ENCODE measurements around the gene JADE1. TPM values are rescaled to one million over a fixed set of nuclear protein-coding genes. Genes with fewer than 3 reads are reported as not detected.

The JADE1 gene
- total and polyA plus RNA-seq, 4 donors = 5.0 to 17.6 (median 10.5) TPM

DNA sequence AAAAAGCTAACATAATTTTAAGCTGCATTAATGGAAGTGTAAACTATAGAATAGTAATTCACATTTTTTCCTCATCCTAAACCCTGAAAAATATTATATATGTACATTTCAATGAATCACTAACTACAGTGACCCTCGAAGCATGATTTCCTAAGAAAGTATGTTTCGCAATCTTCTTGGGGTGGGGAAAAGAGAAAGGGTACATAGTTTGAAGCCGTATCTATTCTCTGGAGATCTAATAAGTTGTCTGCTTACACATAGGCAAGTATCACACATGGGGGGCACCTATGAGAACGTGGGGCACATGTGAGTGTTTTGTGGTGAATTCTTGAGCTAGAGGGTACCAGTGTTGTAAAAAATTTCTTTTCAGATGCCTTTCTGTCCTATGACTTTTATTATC lies 71.2 kb downstream of the JADE1 start:
- no peak for DNase-seq (ENCODE audit: low spot score)
- H3K4me3 ChIP-seq (ENCODE audit: low read depth in 1 of 3, low read length in 3 of 3) = no peak overlapping the region
- H3K4me1 ChIP-seq (ENCODE audit: control insufficient read depth in 4 of 4, insufficient read depth in 4 of 4, low read length in 3 of 4) = no peaks in the 10 kb centered on the region

GRCh38 chr4:128904821-128905220 lies 95.3 kb downstream of the JADE1 start:
- no peak overlapping the region for H3K9ac ChIP-seq (ENCODE audit: low read depth in 1 of 2, low read length in 2 of 2)
- H3K36me3 ChIP-seq (ENCODE audit: control insufficient read depth in 4 of 4, insufficient read depth in 3 of 4, low read depth in 1 of 4, low read length in 3 of 4) = no peaks in the 10 kb centered on the region
- H3K27ac ChIP-seq (ENCODE audit: low read depth in 1 of 2, low read length in 2 of 2) = no peak overlapping the region
- no peaks in the 10 kb centered on the region for H3K9me3 ChIP-seq (ENCODE audit: control insufficient read depth in 4 of 4, low read length in 3 of 4)
- H3K4me3 ChIP-seq (ENCODE audit: low read depth in 1 of 3, low read length in 3 of 3) = no peak overlapping the region
- H3K27me3 ChIP-seq (ENCODE audit: control insufficient read depth in 4 of 4, insufficient read depth in 4 of 4, low read length in 3 of 4) = no peaks in the 10 kb centered on the region
- H3K4me1 ChIP-seq (ENCODE audit: control insufficient read depth in 4 of 4, insufficient read depth in 4 of 4, low read length in 3 of 4) = no peaks in the 10 kb centered on the region
- 90% methylated on average over 3 of the region's 3 CpGs for WGBS
- no peak for DNase-seq (ENCODE audit: low spot score)
- TF ChIP-seq HNF4G (IDR thresholded peaks at IDR 0.05) (no peak), TAF1 (conservative IDR thresholded peaks at IDR 0.05) (no peak), SP1 (IDR thresholded peaks at IDR 0.05) (no peak), NR2F2 (IDR thresholded peaks at IDR 0.05) (no peak), FOXA1 (IDR thresholded peaks at IDR 0.05) (no peak), ATF3 (IDR thresholded peaks at IDR 0.05) (no peak), JUND (IDR thresholded peaks at IDR 0.05) (no peak), GABPA (IDR thresholded peaks at IDR 0.05 in 1 of 2, conservative IDR thresholded peaks at IDR 0.05 in 1 of 2) (no peak), FOXA2 (IDR thresholded peaks at IDR 0.05) (no peak), YY1 (IDR thresholded peaks at IDR 0.05) (no peak), EGR1 (IDR thresholded peaks at IDR 0.05; ENCODE audit: low read depth in 2 of 2) (no peak), RAD21 (IDR thresholded peaks at IDR 0.05) (no peak)
- TF ChIP-seq, protein P1, sequence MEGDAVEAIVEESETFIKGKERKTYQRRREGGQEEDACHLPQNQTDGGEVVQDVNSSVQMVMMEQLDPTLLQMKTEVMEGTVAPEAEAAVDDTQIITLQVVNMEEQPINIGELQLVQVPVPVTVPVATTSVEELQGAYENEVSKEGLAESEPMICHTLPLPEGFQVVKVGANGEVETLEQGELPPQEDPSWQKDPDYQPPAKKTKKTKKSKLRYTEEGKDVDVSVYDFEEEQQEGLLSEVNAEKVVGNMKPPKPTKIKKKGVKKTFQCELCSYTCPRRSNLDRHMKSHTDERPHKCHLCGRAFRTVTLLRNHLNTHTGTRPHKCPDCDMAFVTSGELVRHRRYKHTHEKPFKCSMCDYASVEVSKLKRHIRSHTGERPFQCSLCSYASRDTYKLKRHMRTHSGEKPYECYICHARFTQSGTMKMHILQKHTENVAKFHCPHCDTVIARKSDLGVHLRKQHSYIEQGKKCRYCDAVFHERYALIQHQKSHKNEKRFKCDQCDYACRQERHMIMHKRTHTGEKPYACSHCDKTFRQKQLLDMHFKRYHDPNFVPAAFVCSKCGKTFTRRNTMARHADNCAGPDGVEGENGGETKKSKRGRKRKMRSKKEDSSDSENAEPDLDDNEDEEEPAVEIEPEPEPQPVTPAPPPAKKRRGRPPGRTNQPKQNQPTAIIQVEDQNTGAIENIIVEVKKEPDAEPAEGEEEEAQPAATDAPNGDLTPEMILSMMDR (IDR thresholded peaks at IDR 0.05; ENCODE audit: low read depth, low read length, missing input control) = no peak
- TF ChIP-seq, protein P2, sequence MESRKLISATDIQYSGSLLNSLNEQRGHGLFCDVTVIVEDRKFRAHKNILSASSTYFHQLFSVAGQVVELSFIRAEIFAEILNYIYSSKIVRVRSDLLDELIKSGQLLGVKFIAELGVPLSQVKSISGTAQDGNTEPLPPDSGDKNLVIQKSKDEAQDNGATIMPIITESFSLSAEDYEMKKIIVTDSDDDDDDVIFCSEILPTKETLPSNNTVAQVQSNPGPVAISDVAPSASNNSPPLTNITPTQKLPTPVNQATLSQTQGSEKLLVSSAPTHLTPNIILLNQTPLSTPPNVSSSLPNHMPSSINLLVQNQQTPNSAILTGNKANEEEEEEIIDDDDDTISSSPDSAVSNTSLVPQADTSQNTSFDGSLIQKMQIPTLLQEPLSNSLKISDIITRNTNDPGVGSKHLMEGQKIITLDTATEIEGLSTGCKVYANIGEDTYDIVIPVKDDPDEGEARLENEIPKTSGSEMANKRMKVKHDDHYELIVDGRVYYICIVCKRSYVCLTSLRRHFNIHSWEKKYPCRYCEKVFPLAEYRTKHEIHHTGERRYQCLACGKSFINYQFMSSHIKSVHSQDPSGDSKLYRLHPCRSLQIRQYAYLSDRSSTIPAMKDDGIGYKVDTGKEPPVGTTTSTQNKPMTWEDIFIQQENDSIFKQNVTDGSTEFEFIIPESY (IDR thresholded peaks at IDR 0.05) = no peak
- TF ChIP-seq, protein P3, sequence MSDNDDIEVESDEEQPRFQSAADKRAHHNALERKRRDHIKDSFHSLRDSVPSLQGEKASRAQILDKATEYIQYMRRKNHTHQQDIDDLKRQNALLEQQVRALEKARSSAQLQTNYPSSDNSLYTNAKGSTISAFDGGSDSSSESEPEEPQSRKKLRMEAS (IDR thresholded peaks at IDR 0.05) = no peak

More for the DNA sequence above, 71.2 kb downstream of the JADE1 start:
- Histone ChIP-seq H3K27me3 (ENCODE audit: control insufficient read depth in 4 of 4, insufficient read depth in 4 of 4, low read length in 3 of 4) (no peaks in the 10 kb centered on the region), H3K9me3 (ENCODE audit: control insufficient read depth in 4 of 4, low read length in 3 of 4) (no peaks in the 10 kb centered on the region), H3K9ac (ENCODE audit: low read depth in 1 of 2, low read length in 2 of 2) (no peak overlapping the region), H3K36me3 (ENCODE audit: control insufficient read depth in 4 of 4, insufficient read depth in 3 of 4, low read depth in 1 of 4, low read length in 3 of 4) (no peaks in the 10 kb centered on the region), H3K27ac (ENCODE audit: low read depth in 1 of 2, low read length in 2 of 2) (no peak overlapping the region)
- TF ChIP-seq RXRA (IDR thresholded peaks at IDR 0.05) (no peak), FOXA2 (IDR thresholded peaks at IDR 0.05) (no peak), YY1 (IDR thresholded peaks at IDR 0.05) (no peak), FOXA1 (IDR thresholded peaks at IDR 0.05) (no peak), ATF3 (IDR thresholded peaks at IDR 0.05) (no peak), GABPA (IDR thresholded peaks at IDR 0.05 in 1 of 2, conservative IDR thresholded peaks at IDR 0.05 in 1 of 2) (no peak), HNF4A (conservative IDR thresholded peaks at IDR 0.05) (no peak), SP1 (IDR thresholded peaks at IDR 0.05) (no peak), NR2F2 (IDR thresholded peaks at IDR 0.05) (no peak), RAD21 (IDR thresholded peaks at IDR 0.05) (no peak), EGR1 (IDR thresholded peaks at IDR 0.05; ENCODE audit: low read depth in 2 of 2) (no peak)
- TF ChIP-seq, protein P3 (IDR thresholded peaks at IDR 0.05) = no peak
- TF ChIP-seq, protein P2 (IDR thresholded peaks at IDR 0.05) = no peak
- TF ChIP-seq, protein P1 (IDR thresholded peaks at IDR 0.05; ENCODE audit: low read depth, low read length, missing input control) = no peak
- 80% methylated on average over 4 of the region's 4 CpGs for WGBS
